ELR (cell line): Measurements from ENCODE around the gene LSR.
"Not testable (repeated sequence)": the region's sequence is repeated elsewhere in the genome, so short reads cannot be mapped to it uniquely, and the experiment has no call there.

ENCODE experiments used
- DNase-seq: peaks from one replicate; pipeline ENCODE4 v3.0.0-alpha.2; 2015; ENCODE audit warnings: low read depth

The LSR gene

DNA sequence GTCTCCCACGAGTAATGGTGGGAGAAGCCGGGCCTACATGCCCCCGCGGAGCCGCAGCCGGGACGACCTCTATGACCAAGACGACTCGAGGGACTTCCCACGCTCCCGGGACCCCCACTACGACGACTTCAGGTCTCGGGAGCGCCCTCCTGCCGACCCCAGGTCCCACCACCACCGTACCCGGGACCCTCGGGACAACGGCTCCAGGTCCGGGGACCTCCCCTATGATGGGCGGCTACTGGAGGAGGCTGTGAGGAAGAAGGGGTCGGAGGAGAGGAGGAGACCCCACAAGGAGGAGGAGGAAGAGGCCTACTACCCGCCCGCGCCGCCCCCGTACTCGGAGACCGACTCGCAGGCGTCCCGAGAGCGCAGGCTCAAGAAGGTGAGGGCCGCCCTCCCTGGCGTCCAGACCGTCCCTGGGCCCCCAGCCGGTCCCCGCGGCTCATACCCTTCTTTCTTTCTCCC is 18.6 kb downstream of the LSR start:
- DNase-seq = peak; percentile 42

DNA sequence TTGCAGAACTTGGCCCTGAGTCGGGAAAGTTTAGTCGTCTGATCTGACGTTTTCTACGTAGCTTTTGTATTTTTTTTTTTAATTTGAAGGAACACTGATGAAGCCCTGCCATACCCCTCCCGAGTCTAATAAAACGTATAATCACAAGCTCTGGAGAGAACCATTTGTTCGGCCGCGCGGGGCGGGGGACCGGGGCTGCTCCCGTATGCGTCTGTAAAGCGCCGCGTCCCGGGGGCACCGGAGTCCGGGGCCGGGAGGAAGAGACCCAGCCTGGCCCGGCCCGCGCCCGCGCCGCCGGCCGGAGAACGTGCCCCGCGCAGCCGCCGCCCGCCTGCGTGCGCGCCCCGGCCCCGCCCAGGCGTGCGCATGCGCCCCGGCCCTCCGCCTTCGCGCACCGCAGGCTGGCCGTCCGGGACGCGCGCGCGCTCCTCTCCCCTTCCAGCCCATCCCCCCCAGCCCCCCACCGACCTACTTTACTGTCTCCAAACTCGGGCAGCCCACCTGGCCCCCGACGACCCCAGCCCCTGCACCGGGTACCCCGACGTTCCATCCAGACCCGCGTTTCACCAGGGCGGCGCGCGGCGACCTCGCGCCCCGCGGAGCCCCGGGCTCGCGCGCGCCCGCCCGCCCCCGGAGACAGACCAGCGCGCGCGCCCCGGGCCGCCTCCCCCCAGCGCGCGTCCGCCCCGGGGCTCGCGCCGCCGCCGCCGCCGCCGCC is 19.2 kb downstream of the LSR start:
- DNase-seq = peak; percentile 77

DNA sequence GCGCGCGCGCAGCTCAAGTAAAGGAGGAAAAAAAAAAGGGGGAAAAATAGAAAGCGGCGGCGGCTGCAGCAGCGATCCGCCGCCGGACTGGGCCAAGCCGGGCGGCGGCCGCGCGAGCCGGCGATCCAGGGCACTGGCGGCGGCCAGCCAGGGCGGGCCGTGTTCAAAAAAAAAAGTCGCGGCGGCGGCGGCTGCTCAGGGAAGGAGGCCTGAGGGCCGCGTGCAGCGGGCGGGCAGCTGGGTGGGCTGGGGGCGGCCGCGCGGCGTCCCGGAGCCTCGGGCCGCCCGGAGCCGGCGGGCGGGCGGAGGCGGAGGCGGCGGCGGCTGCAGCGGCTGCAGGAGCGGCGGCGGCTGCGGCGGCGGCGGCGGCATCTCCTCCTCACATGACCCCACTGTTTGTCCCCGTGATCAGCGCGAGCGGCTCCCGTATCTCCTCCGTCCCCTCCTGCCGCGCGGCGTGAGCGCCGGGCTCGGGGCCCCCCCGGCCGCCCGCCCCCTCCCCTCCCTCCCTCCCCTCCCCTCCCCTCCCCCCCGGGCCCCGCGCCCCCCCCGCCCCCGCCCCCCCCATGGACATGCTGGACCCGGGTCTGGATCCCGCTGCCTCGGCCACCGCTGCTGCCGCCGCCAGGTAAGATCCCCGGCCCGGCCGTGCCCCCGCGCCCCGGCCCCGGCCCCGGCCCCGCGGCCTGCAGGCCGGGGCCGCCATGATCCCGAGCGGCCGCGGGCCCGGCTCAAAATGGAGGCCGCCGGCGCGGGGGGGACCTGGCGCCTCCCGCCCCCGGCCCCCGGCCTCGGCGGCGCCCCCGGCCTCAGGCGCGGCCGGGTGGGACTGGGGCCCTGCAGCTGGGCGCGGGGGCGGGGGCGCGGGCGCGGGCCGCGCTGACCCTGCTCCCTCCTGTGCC is 20.0 kb downstream of the LSR start, which contains the start of gene USF2:
Gene USF2 (plus strand): TSS at position 427 of the 902 bp plus-strand sequence. CDS start 140 bp downstream, at position 567.
- peak; percentile 77 for DNase-seq

DNA sequence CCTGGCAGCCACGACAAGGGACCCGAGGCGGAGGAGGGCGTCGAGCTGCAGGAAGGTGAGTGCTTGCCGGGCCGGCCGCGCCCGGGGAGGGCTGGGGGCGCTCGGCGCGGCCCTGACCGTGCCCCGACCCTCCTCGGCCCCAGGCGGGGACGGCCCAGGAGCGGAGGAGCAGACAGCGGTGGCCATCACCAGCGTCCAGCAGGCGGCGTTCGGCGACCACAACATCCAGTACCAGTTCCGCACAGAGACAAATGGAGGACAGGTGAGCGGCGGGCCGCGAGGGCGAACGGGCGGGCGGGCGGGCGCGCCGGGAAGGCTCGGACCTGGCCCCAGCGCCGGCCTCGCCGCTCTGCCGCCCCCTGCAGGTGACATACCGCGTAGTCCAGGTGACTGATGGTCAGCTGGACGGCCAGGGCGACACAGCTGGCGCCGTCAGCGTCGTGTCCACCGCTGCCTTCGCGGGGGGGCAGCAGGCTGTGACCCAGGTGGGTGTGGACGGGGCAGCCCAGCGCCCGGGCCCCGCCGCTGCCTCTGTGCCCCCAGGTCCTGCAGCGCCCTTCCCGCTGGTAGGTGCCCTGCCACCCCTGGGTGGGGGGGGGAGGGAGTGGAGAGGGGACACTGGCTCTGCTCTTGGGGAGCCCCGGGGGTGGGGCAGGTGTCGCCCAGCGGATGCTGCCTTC is 20.8 kb downstream of the LSR start:
- peak; percentile 83 for DNase-seq

DNA sequence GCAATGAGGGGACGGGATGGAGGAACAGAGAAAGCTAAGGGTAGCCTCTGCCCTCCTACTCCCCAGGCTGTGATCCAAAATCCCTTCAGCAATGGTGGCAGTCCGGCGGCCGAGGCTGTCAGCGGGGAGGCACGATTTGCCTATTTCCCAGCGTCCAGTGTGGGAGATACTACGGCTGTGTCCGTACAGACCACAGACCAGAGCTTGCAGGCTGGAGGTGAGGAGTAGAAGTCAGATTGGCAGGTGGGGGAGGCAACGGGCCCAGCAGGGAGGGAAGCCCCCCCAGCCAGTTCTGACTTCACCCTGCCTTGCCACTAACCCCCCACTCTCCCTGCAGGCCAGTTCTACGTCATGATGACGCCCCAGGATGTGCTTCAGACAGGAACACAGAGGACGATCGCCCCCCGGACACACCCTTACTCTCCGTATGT is 21.6 kb downstream of the LSR start:
- DNase-seq = no peak

DNA sequence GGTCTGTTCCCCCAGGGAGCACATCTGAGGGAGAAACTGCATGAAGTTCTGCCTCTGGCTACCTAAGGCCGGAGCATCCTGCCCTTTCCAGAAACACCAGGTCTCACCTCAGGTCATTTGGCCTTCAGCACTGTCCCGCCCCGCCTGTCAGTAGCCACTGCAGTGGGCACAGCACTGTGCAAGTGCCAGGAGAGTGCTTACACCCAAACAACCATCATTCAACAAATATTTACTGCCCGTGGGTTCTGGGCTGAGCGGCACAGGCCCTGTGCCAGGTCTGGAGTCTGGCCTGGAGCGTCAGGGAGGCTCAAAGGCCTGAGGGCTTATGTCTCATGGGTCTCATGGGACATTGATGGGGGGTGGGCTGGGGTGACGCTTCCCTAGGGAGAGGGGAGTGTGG is 22.7 kb downstream of the LSR start:
- DNase-seq = no peak

DNA sequence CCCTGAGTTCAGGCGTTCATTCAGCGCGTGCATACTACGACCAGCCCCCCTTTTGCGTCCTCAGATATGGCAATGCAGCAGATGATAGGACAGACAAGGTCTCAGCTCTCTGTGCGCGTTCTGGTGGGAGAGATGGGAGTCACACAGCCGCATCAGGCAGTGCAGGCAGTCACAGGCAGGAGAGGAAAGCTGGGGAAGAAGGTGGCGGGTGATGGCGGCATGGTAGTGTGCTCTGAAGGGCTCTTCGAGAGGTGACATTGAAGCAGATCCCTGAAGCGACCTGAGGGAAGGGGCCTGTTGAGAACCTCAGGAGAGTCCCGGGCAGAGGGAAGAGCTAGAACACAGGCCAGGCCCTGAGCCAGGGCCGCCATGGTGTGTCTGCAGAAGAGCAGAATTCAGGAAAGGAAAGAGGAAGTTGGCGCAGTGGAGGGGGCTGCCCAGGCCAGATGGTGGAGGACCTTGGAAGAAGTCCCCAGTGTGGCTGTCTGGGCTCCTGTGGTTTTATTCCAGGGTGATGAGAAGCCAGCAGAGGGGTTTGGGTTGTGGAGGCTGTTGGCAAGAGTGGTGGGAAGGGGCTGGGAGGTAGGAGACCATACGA is 23.4 kb downstream of the LSR start:
- no peak for DNase-seq

DNA sequence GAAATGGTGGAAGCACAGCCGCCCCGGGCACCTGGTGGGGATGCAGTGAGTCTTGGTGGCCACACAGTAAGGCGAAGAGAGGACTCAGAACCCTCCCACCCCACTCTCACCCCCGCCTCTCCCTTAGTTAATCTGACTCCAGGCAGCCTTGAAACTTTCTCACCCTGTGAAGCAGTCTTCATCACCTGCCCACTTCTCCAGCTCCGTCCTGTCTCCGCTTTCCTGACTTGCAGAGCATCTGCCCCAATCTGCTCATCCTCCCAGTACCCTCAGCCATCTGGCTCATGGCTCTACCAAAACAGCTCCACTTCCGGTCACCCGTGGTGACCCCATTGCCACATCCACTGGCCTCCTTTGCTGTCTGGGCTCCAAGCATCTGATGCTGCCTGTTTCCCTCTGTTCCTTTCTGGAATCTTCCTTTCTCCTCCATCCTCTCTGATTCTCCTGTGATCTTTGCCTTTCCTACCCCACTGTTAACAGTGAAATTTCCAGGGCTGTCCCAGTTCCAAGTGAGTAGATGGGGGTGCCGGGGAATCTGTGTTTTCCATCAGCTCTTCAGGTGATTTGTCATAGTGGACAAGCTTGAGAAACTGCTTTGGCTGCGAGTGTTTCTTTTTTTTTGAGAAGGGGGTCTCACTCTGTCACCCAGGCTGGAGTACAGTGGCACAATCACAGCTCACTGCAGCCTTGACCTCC is 24.3 kb downstream of the LSR start:
- DNase-seq = no peak

DNA sequence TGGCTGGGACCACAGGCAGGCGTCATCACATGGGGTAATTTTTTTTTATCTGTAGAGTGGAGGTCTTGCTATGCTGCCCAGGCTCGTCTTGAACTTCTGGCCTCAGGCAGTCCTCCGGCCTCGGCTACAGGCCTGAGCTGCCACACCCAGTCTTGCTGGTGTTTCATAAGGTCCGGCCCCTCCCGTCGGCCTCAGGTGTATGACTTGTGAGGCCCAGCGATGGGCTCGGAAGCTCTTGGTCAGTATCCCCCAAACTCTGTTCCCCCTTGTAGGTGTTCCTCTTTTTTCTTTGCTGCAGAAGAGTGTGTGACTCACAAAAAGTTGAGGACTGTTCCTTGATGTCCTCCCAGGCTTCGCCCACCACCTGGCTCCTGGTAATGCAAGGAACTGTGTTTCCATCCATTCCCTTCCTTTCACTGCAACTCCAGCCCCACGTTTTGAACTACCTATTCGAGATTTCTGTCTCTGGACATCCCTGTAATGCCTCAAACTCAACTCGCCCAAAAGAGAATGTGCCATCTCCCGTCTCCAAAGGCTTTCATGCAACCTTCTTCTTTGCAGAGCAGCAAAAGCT is 25.0 kb downstream of the LSR start:
- DNase-seq = no peak

DNA sequence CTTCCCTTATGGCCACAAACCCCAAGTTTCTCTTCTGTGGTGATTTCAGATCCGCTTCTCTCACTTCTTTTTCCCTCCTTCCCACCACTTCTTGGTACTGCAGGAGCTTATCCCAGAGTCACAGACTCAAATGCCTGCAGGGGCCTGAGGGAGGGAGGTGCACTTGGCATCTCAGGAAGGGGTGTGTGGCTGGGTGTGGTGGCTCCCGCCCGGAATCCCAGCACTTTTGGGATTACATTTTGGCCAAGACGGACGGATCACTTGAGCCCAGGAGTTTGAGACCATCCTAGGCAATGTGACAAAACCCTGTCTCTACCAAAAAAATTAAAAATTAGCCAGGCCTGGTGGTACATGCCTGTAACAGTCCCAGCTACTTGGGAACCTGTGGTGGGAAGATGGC is 25.5 kb downstream of the LSR start:
- DNase-seq = no peak

DNA sequence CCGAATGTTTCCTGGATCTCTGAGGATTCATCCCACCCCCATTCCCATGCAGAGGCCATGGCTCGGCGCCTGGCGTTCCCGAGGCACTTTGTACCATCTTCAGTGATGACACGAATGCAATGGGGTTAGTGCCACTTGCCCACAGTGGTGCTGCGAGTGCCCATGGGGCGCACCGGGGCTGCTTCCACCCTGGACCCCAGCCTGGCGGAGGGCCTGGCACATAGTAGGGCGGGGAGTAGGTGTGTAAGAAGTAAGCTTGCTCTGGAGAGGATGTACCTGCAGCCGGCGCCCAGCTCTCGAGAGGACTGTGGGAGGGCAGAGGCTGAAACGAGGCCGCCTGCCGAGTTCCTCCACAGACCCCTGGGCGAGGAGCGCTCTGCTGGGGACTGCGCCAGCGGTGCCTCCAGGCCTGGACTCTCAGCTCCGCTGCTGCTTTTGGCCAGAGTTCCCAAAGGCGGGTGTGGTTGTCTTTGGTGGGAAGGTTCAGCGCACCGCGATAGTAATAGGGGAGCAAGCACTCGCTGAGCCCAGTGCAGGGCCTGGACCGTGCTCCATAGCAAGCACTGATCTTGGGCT is 28.0 kb downstream of the LSR start:
- DNase-seq = no peak

DNA sequence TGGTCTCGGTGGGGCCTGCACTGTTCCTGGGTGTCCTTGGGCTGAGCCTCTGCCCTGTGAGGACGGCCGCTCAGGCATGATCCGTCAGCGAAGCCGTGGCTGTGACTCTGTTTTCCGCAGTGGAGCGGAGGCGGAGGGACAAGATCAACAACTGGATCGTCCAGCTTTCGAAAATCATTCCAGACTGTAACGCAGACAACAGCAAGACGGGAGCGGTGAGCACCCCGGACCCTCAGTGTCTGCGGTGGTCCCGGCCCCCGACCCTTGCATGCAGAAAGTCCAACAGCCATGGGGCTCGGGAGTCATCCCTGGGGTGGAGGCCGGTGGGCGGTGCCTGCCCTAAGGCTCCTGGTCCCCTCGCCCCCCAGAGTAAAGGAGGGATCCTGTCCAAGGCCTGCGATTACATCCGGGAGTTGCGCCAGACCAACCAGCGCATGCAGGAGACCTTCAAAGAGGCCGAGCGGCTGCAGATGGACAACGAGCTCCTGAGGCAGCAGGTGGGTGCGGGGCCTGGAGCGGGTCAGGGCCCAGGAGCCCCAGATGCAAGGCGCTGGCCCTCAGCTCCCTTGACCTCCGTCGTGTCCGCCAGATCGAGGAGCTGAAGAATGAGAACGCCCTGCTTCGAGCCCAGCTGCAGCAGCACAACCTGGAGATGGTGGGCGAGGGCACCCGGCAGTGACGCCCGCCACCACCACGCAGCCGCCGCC is 29.9 kb downstream of the LSR start:
- DNase-seq = no peak

DNA sequence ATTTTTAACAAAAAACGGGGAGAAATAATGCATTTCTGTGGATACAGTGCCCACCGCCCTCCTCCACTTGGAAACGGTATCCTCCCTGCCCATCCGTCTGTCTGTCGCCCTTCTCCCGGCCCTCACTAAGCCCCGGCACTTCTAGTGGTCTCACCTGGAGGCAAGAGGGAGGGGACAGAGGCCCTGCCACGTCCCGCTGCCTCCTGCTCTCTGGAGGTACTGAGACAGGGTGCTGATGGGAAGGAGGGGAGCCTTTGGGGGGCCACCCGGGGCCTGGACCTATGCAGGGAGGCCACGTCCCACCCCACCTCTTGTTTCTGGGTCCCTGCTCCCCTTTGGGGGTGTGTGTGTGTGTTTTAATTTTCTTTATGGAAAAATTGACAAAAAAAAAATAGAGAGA is 30.6 kb downstream of the LSR start:
- no peak for DNase-seq

DNA sequence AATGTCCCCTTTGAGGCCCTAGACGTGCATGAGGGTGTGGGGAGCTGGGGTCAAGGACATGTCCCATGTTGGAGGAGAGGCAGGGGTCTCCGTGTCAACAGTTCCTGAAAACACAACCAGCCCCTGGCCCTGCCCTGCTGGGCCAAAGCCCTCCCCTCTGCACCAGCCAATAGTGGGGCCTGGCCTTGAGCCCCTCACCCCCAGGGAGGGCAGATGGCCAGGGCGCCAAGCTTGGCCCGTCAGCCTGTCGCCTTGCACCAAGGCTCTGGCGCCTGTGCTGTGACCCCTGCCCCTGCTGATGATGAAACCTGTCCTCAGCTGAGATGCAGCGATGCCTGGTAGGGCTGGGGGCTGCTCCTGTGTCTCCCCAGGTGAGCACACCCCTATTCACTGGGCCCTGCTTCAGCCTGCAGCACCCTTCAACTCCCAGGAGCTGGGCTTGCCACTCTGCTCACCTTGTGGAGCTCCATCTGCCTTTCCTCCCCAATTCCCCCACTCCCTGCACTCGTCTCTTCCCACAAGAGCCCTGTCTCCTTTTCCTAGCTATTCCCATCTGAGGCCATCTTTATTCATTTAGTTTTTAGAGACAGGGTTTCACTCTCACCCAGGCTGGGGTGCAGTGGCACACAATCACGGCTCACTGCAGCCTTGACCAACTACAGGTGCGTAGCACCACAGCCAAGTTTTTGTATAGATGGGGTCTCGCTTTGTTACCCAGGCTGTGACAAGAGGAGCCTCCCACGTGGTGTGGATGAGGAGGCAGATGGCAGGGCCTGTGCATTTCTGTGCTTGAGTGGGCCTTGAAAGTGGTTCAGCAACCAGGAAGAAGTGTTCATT is 31.4 kb downstream of the LSR start:
- no peak for DNase-seq

DNA sequence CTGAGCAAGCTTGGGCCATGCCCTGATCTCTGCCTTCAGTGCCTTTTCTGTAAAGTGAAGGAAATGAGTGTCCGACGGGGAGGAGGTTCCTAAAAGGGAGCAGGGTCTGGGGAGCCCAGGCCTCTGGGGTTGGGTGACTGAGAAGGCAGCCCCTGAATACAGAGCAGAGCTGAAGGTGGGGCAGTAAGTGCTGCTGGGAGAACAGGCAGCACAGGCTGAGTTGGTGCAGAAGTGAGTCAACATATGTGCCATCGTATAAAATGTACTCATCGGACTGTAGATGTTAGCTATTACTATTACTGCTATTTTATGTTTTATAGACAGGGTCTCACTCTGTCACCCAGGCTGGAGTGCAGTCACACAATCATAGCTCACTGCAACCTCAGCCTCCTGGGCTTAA is 32.5 kb downstream of the LSR start:
- DNase-seq = no peak

DNA sequence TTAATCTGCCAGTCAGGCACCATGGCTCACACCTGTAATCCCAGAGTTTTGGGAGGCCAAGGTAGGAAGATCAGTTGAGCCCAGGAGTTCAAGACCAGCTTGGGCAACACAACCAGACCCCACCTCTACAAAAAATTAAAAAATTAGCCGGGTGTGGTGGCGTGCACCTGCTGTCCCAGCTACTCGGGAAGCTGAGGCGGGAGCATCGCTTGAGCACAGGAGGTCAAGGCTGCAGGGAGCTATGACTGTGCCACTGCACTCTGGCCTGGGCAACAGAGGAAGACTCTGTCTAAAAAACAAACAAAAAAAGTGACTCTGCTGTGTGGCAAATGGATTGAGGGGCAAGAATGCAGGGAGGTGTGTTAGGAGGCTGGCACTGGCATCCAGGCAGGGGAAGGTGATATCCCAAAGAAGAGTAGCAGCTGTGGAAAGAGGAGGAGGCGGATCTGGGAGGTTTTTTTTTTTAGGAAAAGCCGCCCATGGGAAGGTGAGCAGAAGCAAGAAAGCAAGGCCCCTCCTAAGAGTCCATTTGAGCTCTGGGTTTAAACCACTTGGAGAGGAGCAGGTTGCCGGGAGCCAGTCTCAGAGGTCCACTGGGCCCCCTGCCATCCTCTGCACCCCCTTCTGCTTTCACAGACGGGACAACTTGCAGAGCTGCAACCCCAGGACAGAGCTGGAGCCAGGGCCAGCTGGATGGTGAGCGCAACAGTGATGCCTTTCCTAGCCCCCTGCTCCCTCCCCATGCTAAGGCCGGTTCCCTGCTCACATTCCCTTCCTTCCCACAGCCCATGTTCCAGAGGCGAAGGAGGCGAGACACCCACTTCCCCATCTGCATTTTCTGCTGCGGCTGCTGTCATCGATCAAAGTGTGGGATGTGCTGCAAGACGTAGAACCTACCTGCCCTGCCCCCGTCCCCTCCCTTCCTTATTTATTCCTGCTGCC is 35.6 kb downstream of the LSR start:
- DNase-seq = no peak

DNA sequence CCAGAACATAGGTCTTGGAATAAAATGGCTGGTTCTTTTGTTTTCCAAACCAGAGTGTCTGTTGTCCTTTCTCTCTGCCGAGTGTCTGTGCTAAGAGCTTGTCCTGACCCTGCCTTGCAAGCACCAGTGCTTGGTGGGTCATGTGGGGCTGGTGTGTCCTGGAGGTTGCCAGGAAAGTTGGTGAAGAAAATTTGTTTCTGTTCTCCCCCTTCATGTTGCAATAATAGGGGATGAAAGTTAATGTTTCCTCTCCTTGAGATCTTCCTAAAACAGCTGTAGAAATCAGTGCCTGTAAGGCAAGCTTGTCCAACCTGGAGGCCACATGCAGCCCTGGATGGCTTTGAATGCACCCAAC is 36.3 kb downstream of the LSR start:
- no peak for DNase-seq

DNA sequence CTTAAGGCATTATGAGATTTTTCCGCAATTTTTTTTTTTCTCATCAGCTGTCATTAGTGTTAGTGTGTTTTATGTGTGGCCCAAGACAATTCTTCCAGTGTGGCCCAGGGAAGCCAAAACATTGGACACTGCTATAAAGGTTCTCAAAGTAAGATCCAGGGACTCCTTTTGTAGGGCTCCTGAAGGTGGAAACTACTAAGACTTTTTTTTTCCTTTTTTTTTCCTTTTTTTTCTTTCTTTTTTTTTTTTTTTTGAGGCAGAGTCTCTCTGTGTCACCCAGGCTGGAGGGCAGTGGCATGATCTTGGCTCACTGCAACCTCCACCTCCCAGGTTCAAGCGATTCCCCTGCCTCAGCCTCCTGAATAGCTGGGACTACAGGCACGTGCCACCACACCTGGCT is 36.7 kb downstream of the LSR start:
- DNase-seq = not testable (repeated sequence)
